DND-41 (cell line): ENCODE data around the gene P2RX4.

Source experiments
- ATAC-seq: fragments of 200-7000 bp; cut with Tn5 transposase; 3 replicates; pipeline ENCODE4 v1.9.1; 2021; ENCODE audit warnings: low read depth; ENCODE audit not compliant: insufficient read depth
- DNase-seq: peaks from one replicate; pipeline ENCODE4 v3.0.0-alpha.2; 2020
- H2AFZ ChIP-seq: 2 replicates; pipeline ENCODE4 v1.6.0; 2012; ENCODE audit warnings: low read depth, low read length
- H3K27ac ChIP-seq: 2 replicates; pipeline ENCODE4 v1.5.1; 2012; ENCODE audit warnings: low read length, inconsistent platforms
- H3K27me3 ChIP-seq: fragments of 200-600 bp; sonication (generic); 2 replicates; pipeline ENCODE4 v1.6.0; 2012; ENCODE audit warnings: low read length, mild to moderate bottlenecking, inconsistent platforms; ENCODE audit not compliant: insufficient read depth, poor library complexity
- H3K36me3 ChIP-seq: 2 replicates; pipeline ENCODE4 v1.5.1; 2012; ENCODE audit warnings: low read length, inconsistent platforms; ENCODE audit not compliant: insufficient read depth
- H3K4me1 ChIP-seq: 2 replicates; pipeline ENCODE4 v1.5.1; 2012; ENCODE audit warnings: mild to moderate bottlenecking, low read length; ENCODE audit not compliant: insufficient read depth
- H3K4me2 ChIP-seq: 2 replicates; pipeline ENCODE4 v1.6.0; 2012; ENCODE audit warnings: mild to moderate bottlenecking, moderate library complexity, low read length, inconsistent platforms; ENCODE audit not compliant: insufficient read depth
- H3K4me3 ChIP-seq, 2 experiments: fragments of 200-600 bp in 1 of 2; shearing (Covaris generic) in 1 of 2; 2 replicates each; pipeline ENCODE4 v1.5.1; 2012 to 2016; ENCODE audit warnings: inconsistent platforms in 2 of 2, low read length in 2 of 2, mild to moderate bottlenecking in 2 of 2, low read depth in 1 of 2, moderate library complexity in 1 of 2
- H3K79me2 ChIP-seq: 2 replicates; pipeline ENCODE4 v1.6.0; 2012; ENCODE audit warnings: low read length, inconsistent platforms; ENCODE audit not compliant: insufficient read depth
- H3K9ac ChIP-seq: 2 replicates; pipeline ENCODE4 v1.6.0; 2012; ENCODE audit warnings: low read depth, mild to moderate bottlenecking, inconsistent platforms, low read length, moderate library complexity
- H3K9me3 ChIP-seq: 2 replicates; pipeline ENCODE4 v1.5.1; 2012; ENCODE audit warnings: low read length, moderate library complexity, mild to moderate bottlenecking, inconsistent platforms; ENCODE audit not compliant: insufficient read depth, severe bottlenecking
- H4K20me1 ChIP-seq: 2 replicates; pipeline ENCODE4 v1.6.0; 2012; ENCODE audit warnings: low read length; ENCODE audit not compliant: insufficient read depth
- EZH2 ChIP-seq: IDR thresholded peaks from 3 replicates; pipeline ENCODE4 v1.6.1; 2012; ENCODE audit warnings: borderline replicate concordance, low read depth, mild to moderate bottlenecking, moderate library complexity, low read length, inconsistent platforms; ENCODE audit not compliant: severe bottlenecking
- TF ChIP-seq, protein P1 (sequence below): IDR thresholded peaks from 2 replicates; pipeline ENCODE4 v1.5.1; 2012; ENCODE audit warnings: borderline replicate concordance, low read length, moderate library complexity, mild to moderate bottlenecking; ENCODE audit not compliant: poor library complexity, severe bottlenecking; ENCODE audit errors: extremely low read depth

The P2RX4 gene

DNA sequence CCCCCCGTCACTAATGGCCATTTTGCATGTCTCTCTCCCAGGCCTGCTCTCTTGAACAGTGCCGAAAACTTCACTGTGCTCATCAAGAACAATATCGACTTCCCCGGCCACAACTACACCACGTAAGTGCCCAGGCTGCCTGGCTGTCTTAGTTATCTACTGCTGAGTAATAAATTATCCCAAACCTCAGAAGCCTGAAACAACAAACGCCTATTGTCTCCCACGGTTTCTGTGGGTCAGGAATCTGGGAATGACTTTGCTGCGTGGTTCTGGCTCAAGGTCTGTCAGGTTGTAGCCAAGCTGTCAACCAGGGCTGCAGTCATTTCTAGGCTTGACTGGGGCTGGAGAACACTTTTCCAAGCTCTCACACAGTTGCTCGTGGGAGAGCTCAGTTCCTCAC, 44.6 kb upstream of the P2RX4 start:
- no peaks in the 10 kb centered on the region for H3K79me2 ChIP-seq
- no peak overlapping the region for H3K9ac ChIP-seq
- no peak overlapping the region for H3K4me3 ChIP-seq
- no peaks in the 10 kb centered on the region for H3K36me3 ChIP-seq
- no peaks in the 10 kb centered on the region for H3K9me3 ChIP-seq
- no peak overlapping the region for H2AFZ ChIP-seq
- ATAC-seq (no peak), DNase-seq (no peak)
- H3K27me3 ChIP-seq: no peaks in the 10 kb centered on the region
- no peak overlapping the region for H3K27ac ChIP-seq
- no peak for TF ChIP-seq EZH2
- TF ChIP-seq, protein P1, sequence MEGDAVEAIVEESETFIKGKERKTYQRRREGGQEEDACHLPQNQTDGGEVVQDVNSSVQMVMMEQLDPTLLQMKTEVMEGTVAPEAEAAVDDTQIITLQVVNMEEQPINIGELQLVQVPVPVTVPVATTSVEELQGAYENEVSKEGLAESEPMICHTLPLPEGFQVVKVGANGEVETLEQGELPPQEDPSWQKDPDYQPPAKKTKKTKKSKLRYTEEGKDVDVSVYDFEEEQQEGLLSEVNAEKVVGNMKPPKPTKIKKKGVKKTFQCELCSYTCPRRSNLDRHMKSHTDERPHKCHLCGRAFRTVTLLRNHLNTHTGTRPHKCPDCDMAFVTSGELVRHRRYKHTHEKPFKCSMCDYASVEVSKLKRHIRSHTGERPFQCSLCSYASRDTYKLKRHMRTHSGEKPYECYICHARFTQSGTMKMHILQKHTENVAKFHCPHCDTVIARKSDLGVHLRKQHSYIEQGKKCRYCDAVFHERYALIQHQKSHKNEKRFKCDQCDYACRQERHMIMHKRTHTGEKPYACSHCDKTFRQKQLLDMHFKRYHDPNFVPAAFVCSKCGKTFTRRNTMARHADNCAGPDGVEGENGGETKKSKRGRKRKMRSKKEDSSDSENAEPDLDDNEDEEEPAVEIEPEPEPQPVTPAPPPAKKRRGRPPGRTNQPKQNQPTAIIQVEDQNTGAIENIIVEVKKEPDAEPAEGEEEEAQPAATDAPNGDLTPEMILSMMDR: no peak
- no peaks in the 10 kb centered on the region for H3K4me1 ChIP-seq
- H4K20me1 ChIP-seq: no peaks in the 10 kb centered on the region
- no peak overlapping the region for H3K4me2 ChIP-seq

DNA sequence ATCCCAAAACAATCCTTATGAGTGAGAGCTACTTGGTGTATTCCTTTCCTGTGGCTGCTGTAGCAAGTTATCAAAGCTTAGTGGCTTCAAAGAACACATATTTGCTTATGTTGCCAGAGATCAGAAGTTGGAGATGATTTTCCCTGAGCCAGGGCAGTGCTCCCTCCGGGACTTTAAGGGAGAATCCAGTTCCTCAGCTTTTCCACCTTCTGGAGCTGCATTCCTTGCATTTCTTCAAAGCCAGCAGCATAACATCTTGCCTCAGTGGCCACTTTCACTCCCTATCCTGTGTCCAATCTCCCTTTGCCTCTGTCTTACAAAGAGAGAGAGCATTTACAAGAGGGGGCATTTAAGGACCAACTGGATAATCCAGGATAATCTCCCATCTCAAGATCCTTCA, 43.6 kb upstream of the P2RX4 start:
- no peak overlapping the region for H2AFZ ChIP-seq
- no peaks in the 10 kb centered on the region for H3K79me2 ChIP-seq
- DNase-seq (no peak), ATAC-seq (no peak)
- no peaks in the 10 kb centered on the region for H4K20me1 ChIP-seq
- no peaks in the 10 kb centered on the region for H3K27me3 ChIP-seq
- no peaks in the 10 kb centered on the region for H3K9me3 ChIP-seq
- TF ChIP-seq, protein P1: no peak
- TF ChIP-seq EZH2: no peak
- H3K36me3 ChIP-seq: no peaks in the 10 kb centered on the region
- H3K9ac ChIP-seq: no peak overlapping the region
- H3K4me3 ChIP-seq: no peak overlapping the region
- H3K27ac ChIP-seq: no peak overlapping the region
- no peaks in the 10 kb centered on the region for H3K4me1 ChIP-seq
- H3K4me2 ChIP-seq: no peak overlapping the region

- no peak for DNase-seq
These were observed 42.6 kb upstream of the P2RX4 start for GRCh38 chr12:121167232-121167820.

More at GRCh38 chr12:121167232-121167820, 42.6 kb upstream of the P2RX4 start:
- no peak for ATAC-seq
- TF ChIP-seq, protein P1: no peak
- TF ChIP-seq EZH2: no peak
- no peaks in the 10 kb centered on the region for H3K4me1 ChIP-seq
- no peak overlapping the region for H2AFZ ChIP-seq
- H3K27ac ChIP-seq: no peak overlapping the region
- no peaks in the 10 kb centered on the region for H3K79me2 ChIP-seq
- H3K9me3 ChIP-seq: no peaks in the 10 kb centered on the region
- no peak overlapping the region for H3K4me2 ChIP-seq
- H3K4me3 ChIP-seq: no peak overlapping the region
- H4K20me1 ChIP-seq: no peaks in the 10 kb centered on the region
- H3K36me3 ChIP-seq: no peaks in the 10 kb centered on the region
- H3K27me3 ChIP-seq: no peaks in the 10 kb centered on the region
- no peak overlapping the region for H3K9ac ChIP-seq
